Subcutaneous adipose tissue (tissue), 4 donors: ENCODE data around the gene PRG3. TPM values are rescaled to one million over a fixed set of nuclear protein-coding genes. Genes with fewer than 3 reads are reported as not detected.

Experiments used
- CTCF ChIP-seq: fragments of 450-650 bp; IDR thresholded peaks from one replicate; pipeline ENCODE4 v1.5.1; 2016; ENCODE audit warnings: low read depth, mild to moderate bottlenecking, control low read depth, antibody characterized with exemption, moderate library complexity
- total RNA-seq, 4 donors: library from RNA; depleted of rRNA; stranded (reverse); fragments of >200 nt; gene quantifications; one replicate each; pipeline ENCODE4 v1.1.0, GENCODE V29; 2016

PRG3 gene
- total RNA-seq, 4 donors from 2014 or later, result not detected

GRCh38 chr11:57394203-57394965, 13.4 kb upstream of the PRG3 start:
- TF ChIP-seq CTCF, result no peak

- TF ChIP-seq CTCF, result no peak
Measured at GRCh38 chr11:57392763-57393105, 11.8 kb upstream of the PRG3 start.

- TF ChIP-seq CTCF, result no peak
Measured at GRCh38 chr11:57392066-57392762, 11.3 kb upstream of the PRG3 start.

- no peak for TF ChIP-seq CTCF
Measured at GRCh38 chr11:57391539-57391938, 10.6 kb upstream of the PRG3 start.

- TF ChIP-seq CTCF, result no peak
Measured at GRCh38 chr11:57391111-57391510, 10.2 kb upstream of the PRG3 start.

- TF ChIP-seq CTCF, result no peak
Measured at GRCh38 chr11:57390535-57390934, 9.6 kb upstream of the PRG3 start, which contains the start of gene PRG2. Gene PRG2 (minus strand): TSS chr11:57390650. CDS start chr11:57389944, 706 bp downstream.

GRCh38 chr11:57387289-57388030, 6.5 kb upstream of the PRG3 start:
- no peak for TF ChIP-seq CTCF
